IPS-18c (cell line): Measurements from ENCODE around the gene MAP3K5.

Experiments used
- H3K4me3 ChIP-seq: 2 replicates; pipeline ENCODE4 v1.7.0; 2013; ENCODE audit warnings: low read depth, mild to moderate bottlenecking, low read length, moderate library complexity; ENCODE audit not compliant: insufficient read depth
- H3K9me3 ChIP-seq: one replicate; pipeline ENCODE4 v1.6.1; 2013; ENCODE audit warnings: mild to moderate bottlenecking, low read length, moderate library complexity; ENCODE audit not compliant: control insufficient read depth, insufficient read depth

Gene MAP3K5

GRCh38 chr6:136655239-136656014 is 136.8 kb downstream of the MAP3K5 start:
- no peak overlapping the region for H3K4me3 ChIP-seq
- H3K9me3 ChIP-seq: no peaks in the 10 kb centered on the region

- Histone ChIP-seq H3K9me3 (no peaks in the 10 kb centered on the region), H3K4me3 (no peak overlapping the region)
Observed at GRCh38 chr6:136654086-136654485, 138.2 kb downstream of the MAP3K5 start.

GRCh38 chr6:136652656-136653055 is 139.6 kb downstream of the MAP3K5 start:
- no peak overlapping the region for H3K4me3 ChIP-seq
- H3K9me3 ChIP-seq: no peaks in the 10 kb centered on the region

- no peak overlapping the region for H3K4me3 ChIP-seq
- H3K9me3 ChIP-seq: no peaks in the 10 kb centered on the region
Observed at GRCh38 chr6:136651982-136652381, 140.3 kb downstream of the MAP3K5 start.

- no peak overlapping the region for H3K4me3 ChIP-seq
Observed at GRCh38 chr6:136647363-136647852, 144.9 kb downstream of the MAP3K5 start.

GRCh38 chr6:136646377-136646776 is 145.9 kb downstream of the MAP3K5 start:
- no peaks in the 10 kb centered on the region for H3K9me3 ChIP-seq
- no peak overlapping the region for H3K4me3 ChIP-seq

More at GRCh38 chr6:136647363-136647852, 144.9 kb downstream of the MAP3K5 start:
- no peaks in the 10 kb centered on the region for H3K9me3 ChIP-seq

- no peak overlapping the region for H3K4me3 ChIP-seq
Observed at GRCh38 chr6:136644597-136644952, 147.7 kb downstream of the MAP3K5 start.

GRCh38 chr6:136643850-136644596 is 148.3 kb downstream of the MAP3K5 start:
- Histone ChIP-seq H3K4me3 (no peak overlapping the region), H3K9me3 (no peaks in the 10 kb centered on the region)

More at GRCh38 chr6:136644597-136644952, 147.7 kb downstream of the MAP3K5 start:
- H3K9me3 ChIP-seq: no peaks in the 10 kb centered on the region

- no peak overlapping the region for H3K4me3 ChIP-seq
- H3K9me3 ChIP-seq: no peaks in the 10 kb centered on the region
Observed at GRCh38 chr6:136641873-136642465, 150.3 kb downstream of the MAP3K5 start.

GRCh38 chr6:136641166-136641565 is 151.1 kb downstream of the MAP3K5 start:
- Histone ChIP-seq H3K4me3 (no peak overlapping the region), H3K9me3 (no peaks in the 10 kb centered on the region)

GRCh38 chr6:136640132-136640915 is 152.0 kb downstream of the MAP3K5 start:
- Histone ChIP-seq H3K4me3 (no peak overlapping the region), H3K9me3 (no peaks in the 10 kb centered on the region)

- Histone ChIP-seq H3K9me3 (no peaks in the 10 kb centered on the region), H3K4me3 (no peak overlapping the region)
Observed at GRCh38 chr6:136639702-136640101, 152.6 kb downstream of the MAP3K5 start.

- no peaks in the 10 kb centered on the region for H3K9me3 ChIP-seq
- no peak overlapping the region for H3K4me3 ChIP-seq
Observed at GRCh38 chr6:136635615-136636014, 156.7 kb downstream of the MAP3K5 start.

- Histone ChIP-seq H3K4me3 (no peak overlapping the region), H3K9me3 (no peaks in the 10 kb centered on the region)
Observed at GRCh38 chr6:136633355-136633754, 158.9 kb downstream of the MAP3K5 start.

GRCh38 chr6:136628996-136629395 is 163.3 kb downstream of the MAP3K5 start:
- Histone ChIP-seq H3K4me3 (no peak overlapping the region), H3K9me3 (no peaks in the 10 kb centered on the region)

GRCh38 chr6:136627191-136627590 is 165.1 kb downstream of the MAP3K5 start:
- H3K4me3 ChIP-seq: no peak overlapping the region
- no peaks in the 10 kb centered on the region for H3K9me3 ChIP-seq

- no peaks in the 10 kb centered on the region for H3K9me3 ChIP-seq
- no peak overlapping the region for H3K4me3 ChIP-seq
Observed at GRCh38 chr6:136625293-136625692, 167.0 kb downstream of the MAP3K5 start.
